Panc1 (cell line): ENCODE data around the gene MRFAP1L1. TPM values are rescaled to one million over a fixed set of nuclear protein-coding genes. Genes with fewer than 3 reads are reported as not detected.

Experiments
- ATAC-seq: fragments of 200-7000 bp; cut with Tn5 transposase; 2 replicates; pipeline ENCODE4 v1.9.1; 2020; ENCODE audit warnings: mild to moderate bottlenecking, moderate library complexity
- BruUV-seq: library from RNA; stranded (reverse); fragments of 400-500 nt; replicated peaks from 2 replicates; lab custom pipeline; 2021; lab: Mats Ljungman, UMichigan
- CTCF ChIA-PET: fragments of 300-600 bp; sonication (Branson Sonifier 250); formaldehyde crosslinking; loops from one replicate; lab custom pipeline; 2022; ENCODE audit warnings: antibody characterized with exemption; lab: Charles Lee
- POLR2A ChIA-PET: fragments of 300-600 bp; sonication (Branson Sonifier 250); formaldehyde crosslinking; loops from one replicate; lab custom pipeline; 2022; ENCODE audit warnings: antibody characterized with exemption; lab: Charles Lee
- DNase-seq: peaks from one replicate; pipeline ENCODE4 v3.0.0-alpha.2; 2010; ENCODE audit warnings: low read depth, low spot score
- H3K27ac ChIP-seq: 2 replicates; pipeline ENCODE4 v1.5.1; 2011; ENCODE audit warnings: mild to moderate bottlenecking, low read length, inconsistent platforms
- H3K27me3 ChIP-seq: fragments of 200-500 bp; sonication (Bioruptor generic); 2 replicates; pipeline ENCODE4 v1.6.0; 2014; ENCODE audit warnings: low read length, inconsistent platforms; ENCODE audit not compliant: control insufficient read depth, insufficient read depth
- H3K36me3 ChIP-seq: fragments of 200-500 bp; sonication (Bioruptor generic); 2 replicates; pipeline ENCODE4 v1.5.1; 2014; ENCODE audit warnings: inconsistent platforms, mild to moderate bottlenecking, low read length, moderate library complexity; ENCODE audit not compliant: control insufficient read depth, insufficient read depth
- H3K4me1 ChIP-seq: 2 replicates; pipeline ENCODE4 v1.5.1; 2011; ENCODE audit warnings: inconsistent platforms, mild to moderate bottlenecking, low read length, moderate library complexity; ENCODE audit not compliant: control insufficient read depth, insufficient read depth
- H3K4me3 ChIP-seq, 2 experiments: 2 replicates each; pipeline ENCODE4 v1.5.1; 2011 to 2012; ENCODE audit warnings: low read depth in 2 of 2, low read length in 2 of 2, mild to moderate bottlenecking in 2 of 2, inconsistent platforms in 1 of 2, moderate library complexity in 1 of 2
- H3K9me3 ChIP-seq: fragments of 200-500 bp; sonication (Bioruptor generic); 2 replicates; pipeline ENCODE4 v1.5.1; 2014; ENCODE audit warnings: low read depth, mild to moderate bottlenecking, inconsistent platforms, low read length, moderate library complexity; ENCODE audit not compliant: control insufficient read depth, insufficient read depth
- CTCF ChIP-seq: fragments of 450-650 bp; IDR thresholded peaks from 2 replicates; pipeline ENCODE4 v1.5.1; 2017; ENCODE audit warnings: mild to moderate bottlenecking
- POLR2AphosphoS5 ChIP-seq: IDR thresholded peaks from 2 replicates; pipeline ENCODE4 v1.6.1; 2012; ENCODE audit warnings: mild to moderate bottlenecking, low read depth, low read length, moderate library complexity
- REST ChIP-seq, 2 experiments: IDR thresholded peaks; 2 replicates each; pipeline ENCODE4 v1.6.1; 2011 to 2012; ENCODE audit warnings: low read depth in 2 of 2, control low read depth in 1 of 2, low read length in 1 of 2, mild to moderate bottlenecking in 1 of 2, moderate library complexity in 1 of 2; ENCODE audit not compliant: insufficient read depth in 1 of 2
- SIN3A ChIP-seq: IDR thresholded peaks from 2 replicates; pipeline ENCODE4 v1.6.1; 2012; ENCODE audit warnings: low read depth, mild to moderate bottlenecking, low read length, moderate library complexity, borderline replicate concordance; ENCODE audit not compliant: insufficient read depth
- TCF7L2 ChIP-seq: IDR thresholded peaks from 2 replicates; pipeline ENCODE4 v1.6.1; 2011; ENCODE audit warnings: mild to moderate bottlenecking, low read depth, low read length, inconsistent platforms
- in situ Hi-C: cut with HindIII; loops from 2 replicates; pipeline ENCODE4 v1.10.0; 2016; ENCODE audit warnings: low sequenced_read_pairs, low pct_unique_long_range_greater_than_20kb
- intact Hi-C: fragments of 100-400 bp; cut with micrococcal nuclease; formaldehyde crosslinking; loops from one replicate; pipeline ENCODE4 v1.10.0; 2022; ENCODE audit not compliant: unreplicated experiment
- total RNA-seq: library from RNA; stranded (reverse); gene quantifications from one replicate; pipeline ENCODE4 v1.2.1, GENCODE V29; 2021; ENCODE audit not compliant: unreplicated experiment

The MRFAP1L1 gene
- total RNA-seq, 1 experiment from 2014 or later, result 29.5 TPM

- no peak overlapping the region for H3K4me3 ChIP-seq
- no peak for TF ChIP-seq CTCF
- no peak for TF ChIP-seq TCF7L2
- TF ChIP-seq POLR2AphosphoS5, result no peak
- TF ChIP-seq SIN3A, result no peak
- no peak for TF ChIP-seq REST (IDR thresholded peaks at IDR 0.05; ENCODE audit: insufficient read depth in 1 of 2, low read depth in 2 of 2, low read length in 1 of 2)
- ATAC-seq (no peak), DNase-seq (no peak)
- no peaks in the 10 kb centered on the region for H3K27me3 ChIP-seq
- ChIA-PET CTCF (interaction anchor here (0.6 kb wide), 1 partner anchor 101 kb away, joined by 5 read pairs; no protein-coding TSS in a partner anchor), POLR2A (no interaction called here)
- H3K9me3 ChIP-seq, result no peaks in the 10 kb centered on the region
- in situ Hi-C loops (no loop called here), intact Hi-C loops (no loop called here)
- H3K36me3 ChIP-seq, result no peaks in the 10 kb centered on the region
- no TSS peak for BruUV-seq
- H3K27ac ChIP-seq, result no peak overlapping the region
- peaks cover 3% of the 10 kb centered on the region; the same call in 1 of the 2 replicates for H3K4me1 ChIP-seq
These were observed 6.9 kb downstream of the MRFAP1L1 start for GRCh38 chr4:6702761-6703160.

- no peak overlapping the region for H3K27ac ChIP-seq
- ChIA-PET CTCF (no interaction called here), POLR2A (no interaction called here)
- no peaks in the 10 kb centered on the region for H3K36me3 ChIP-seq
- intact Hi-C loops, result no loop called here
- TF ChIP-seq POLR2AphosphoS5, result no peak
- no peak for TF ChIP-seq TCF7L2
- TF ChIP-seq REST (IDR thresholded peaks at IDR 0.05; ENCODE audit: insufficient read depth in 1 of 2, low read depth in 2 of 2, low read length in 1 of 2), result no peak
- no peak for TF ChIP-seq SIN3A
- TF ChIP-seq CTCF, result peak; percentile 72
- no peak overlapping the region for H3K4me3 ChIP-seq
- ATAC-seq, result peak; percentile 63; the same call in 1 of the 2 replicates
- H3K9me3 ChIP-seq, result no peaks in the 10 kb centered on the region
- in situ Hi-C loops, result no loop called here
- peaks cover 6% of the 10 kb centered on the region for H3K4me1 ChIP-seq
- no peaks in the 10 kb centered on the region for H3K27me3 ChIP-seq
- no TSS peak for BruUV-seq
- DNase-seq, result no peak
These were observed 8.3 kb downstream of the MRFAP1L1 start for GRCh38 chr4:6701371-6701770.
